Transverse colon (tissue), 4 donors: ENCODE results near the gene NTN3. TPM values are rescaled to one million over a fixed set of nuclear protein-coding genes. Genes with fewer than 3 reads are reported as not detected.
A peak's percentile ranks its signal among the peaks of the same experiment; 100 is the strongest.

Experiments
- DNase-seq: peaks from one replicate; pipeline ENCODE4 v3.0.0-alpha.2; 2019
- H3K27ac ChIP-seq, 4 donors: fragments of 200-600 bp; sonication (generic); 2 replicates each; pipeline ENCODE4 v1.5.1; 2016 to 2018; ENCODE audit warnings: inconsistent platforms in 4 of 4
- H3K27me3 ChIP-seq: fragments of 200-600 bp; sonication (generic); 2 replicates; pipeline ENCODE4 v1.5.1; 2017; ENCODE audit warnings: inconsistent platforms
- H3K36me3 ChIP-seq, 4 donors: fragments of 200-600 bp; sonication (generic); 2 replicates each; pipeline ENCODE4 v1.5.1; 2017 to 2019; ENCODE audit warnings: inconsistent platforms in 4 of 4
- H3K4me1 ChIP-seq, 4 donors: fragments of 200-600 bp; sonication (generic); 2 replicates each; pipeline ENCODE4 v1.5.1; 2017 to 2020; ENCODE audit warnings: inconsistent platforms in 4 of 4
- H3K4me3 ChIP-seq, 4 donors: fragments of 200-600 bp; sonication (generic); 1 replicate in 1 of 4; 2 replicates in 3 of 4; pipeline versions ENCODE4 v1.5.1 to v1.6.1; 2017 to 2019; ENCODE audit warnings: inconsistent platforms in 4 of 4
- H3K9me3 ChIP-seq, 2 donors: fragments of 200-600 bp; sonication (generic); 2 replicates each; pipeline ENCODE4 v1.5.1; 2017 to 2019; ENCODE audit warnings: inconsistent platforms in 2 of 2
- EP300 ChIP-seq: sonication (generic); formaldehyde crosslinking; IDR thresholded peaks from one replicate; pipeline ENCODE4 v1.6.1; 2017; ENCODE audit warnings: antibody characterized with exemption, low read depth
- POLR2A ChIP-seq: fragments of 450-650 bp; IDR thresholded peaks from one replicate; pipeline ENCODE4 v1.6.1; 2016; ENCODE audit warnings: antibody characterized with exemption, mild to moderate bottlenecking, moderate library complexity
- POLR2AphosphoS5 ChIP-seq, 3 donors: sonication (generic); formaldehyde crosslinking; IDR thresholded peaks; one replicate each; pipeline ENCODE4 v1.6.1; 2016; ENCODE audit warnings: antibody characterized with exemption in 3 of 3
- WGBS, 2 donors: methylation state at CpG; one replicate each; pipeline ENCODE4 v1.1.5; 2018; ENCODE audit warnings: low coverage in 1 of 2; 5-methylcytosine and 5-hydroxymethylcytosine counted together
- in situ Hi-C, 4 donors: fragments of 200-750 bp; cut with MboI; loops; one replicate each; pipeline versions ENCODE4 v1.15.0 to v1.15.1; 2017; ENCODE audit warnings: low sequenced_read_pairs in 3 of 4, low pct_ligation_motif_present in 1 of 4, low pct_unique_long_range_greater_than_20kb in 1 of 4
- intact Hi-C: fragments of 100-400 bp; cut with DNase I; formaldehyde crosslinking; loops from one replicate; pipeline ENCODE4 v1.15.1; 2023; ENCODE audit warnings: low total_unique reads
- total RNA-seq, 4 donors: library from RNA; depleted of rRNA; stranded (reverse); fragments of >200 nt; gene quantifications; one replicate each; pipeline ENCODE4 v1.1.0, GENCODE V29; 2016
- TF ChIP-seq, protein P1 (sequence below), 5 experiments: fragments of 200-600 bp in 3 of 5; fragments of 450-650 bp in 2 of 5; sonication (generic) in 3 of 5; IDR thresholded peaks; 1 replicate in 2 of 5; 2 replicates in 3 of 5; pipeline ENCODE4 v1.5.1; 2016 to 2017; ENCODE audit warnings: antibody characterized with exemption in 5 of 5, inconsistent platforms in 3 of 5, mild to moderate bottlenecking in 2 of 5, moderate library complexity in 1 of 5

The NTN3 gene
- total RNA-seq, 4 donors from 2014 or later = not detected

DNA sequence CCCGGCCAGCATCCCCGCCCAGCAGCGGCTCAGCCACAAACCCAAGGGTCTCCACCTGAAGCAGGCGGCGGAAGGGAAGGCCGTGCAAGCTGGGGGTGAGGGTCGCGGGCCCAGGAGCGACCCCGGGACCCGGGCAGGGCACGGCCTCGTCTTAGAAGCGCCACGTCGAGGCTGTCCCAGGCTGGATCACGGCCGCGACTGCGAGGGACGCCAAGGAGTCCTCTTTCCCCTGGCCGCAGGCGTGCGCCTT is 42.4 kb upstream of the NTN3 start:
- WGBS, 2 donors = 1% methylated on average over 22 of the region's 24 CpGs; no CpG with 5 or more reads in 1 of the 2 donors
- intact Hi-C loops = loop anchor here (5.0 kb wide), 1 partner anchor 86 kb away; the partner anchor contains the start of gene ABCA3
- Histone ChIP-seq H3K4me1 (peaks cover 4 to 20% (median 18%) of the 10 kb centered on the region in 4 donors), H3K36me3 (no peaks in the 10 kb centered on the region), H3K4me3 (peak overlapping the region; percentile 70 to 93 (median 78)), H3K27me3 (no peaks in the 10 kb centered on the region), H3K9me3 (no peaks in the 10 kb centered on the region), H3K27ac (peak overlapping the region; percentile 76 to 82 (median 80))
- TF ChIP-seq POLR2A (no peak), POLR2AphosphoS5 (IDR thresholded peaks at IDR 0.05) (no peak), EP300 (no peak)
- TF ChIP-seq, protein P1, sequence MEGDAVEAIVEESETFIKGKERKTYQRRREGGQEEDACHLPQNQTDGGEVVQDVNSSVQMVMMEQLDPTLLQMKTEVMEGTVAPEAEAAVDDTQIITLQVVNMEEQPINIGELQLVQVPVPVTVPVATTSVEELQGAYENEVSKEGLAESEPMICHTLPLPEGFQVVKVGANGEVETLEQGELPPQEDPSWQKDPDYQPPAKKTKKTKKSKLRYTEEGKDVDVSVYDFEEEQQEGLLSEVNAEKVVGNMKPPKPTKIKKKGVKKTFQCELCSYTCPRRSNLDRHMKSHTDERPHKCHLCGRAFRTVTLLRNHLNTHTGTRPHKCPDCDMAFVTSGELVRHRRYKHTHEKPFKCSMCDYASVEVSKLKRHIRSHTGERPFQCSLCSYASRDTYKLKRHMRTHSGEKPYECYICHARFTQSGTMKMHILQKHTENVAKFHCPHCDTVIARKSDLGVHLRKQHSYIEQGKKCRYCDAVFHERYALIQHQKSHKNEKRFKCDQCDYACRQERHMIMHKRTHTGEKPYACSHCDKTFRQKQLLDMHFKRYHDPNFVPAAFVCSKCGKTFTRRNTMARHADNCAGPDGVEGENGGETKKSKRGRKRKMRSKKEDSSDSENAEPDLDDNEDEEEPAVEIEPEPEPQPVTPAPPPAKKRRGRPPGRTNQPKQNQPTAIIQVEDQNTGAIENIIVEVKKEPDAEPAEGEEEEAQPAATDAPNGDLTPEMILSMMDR (IDR thresholded peaks at IDR 0.05) = peak in 2 of 5 experiments; percentile 13 to 30
- in situ Hi-C loops = loop anchor here in 1 of 4 donors (25.0 kb wide), 1 partner anchor 159 kb away; no protein-coding TSS in a partner anchor
- no peak for DNase-seq

DNA sequence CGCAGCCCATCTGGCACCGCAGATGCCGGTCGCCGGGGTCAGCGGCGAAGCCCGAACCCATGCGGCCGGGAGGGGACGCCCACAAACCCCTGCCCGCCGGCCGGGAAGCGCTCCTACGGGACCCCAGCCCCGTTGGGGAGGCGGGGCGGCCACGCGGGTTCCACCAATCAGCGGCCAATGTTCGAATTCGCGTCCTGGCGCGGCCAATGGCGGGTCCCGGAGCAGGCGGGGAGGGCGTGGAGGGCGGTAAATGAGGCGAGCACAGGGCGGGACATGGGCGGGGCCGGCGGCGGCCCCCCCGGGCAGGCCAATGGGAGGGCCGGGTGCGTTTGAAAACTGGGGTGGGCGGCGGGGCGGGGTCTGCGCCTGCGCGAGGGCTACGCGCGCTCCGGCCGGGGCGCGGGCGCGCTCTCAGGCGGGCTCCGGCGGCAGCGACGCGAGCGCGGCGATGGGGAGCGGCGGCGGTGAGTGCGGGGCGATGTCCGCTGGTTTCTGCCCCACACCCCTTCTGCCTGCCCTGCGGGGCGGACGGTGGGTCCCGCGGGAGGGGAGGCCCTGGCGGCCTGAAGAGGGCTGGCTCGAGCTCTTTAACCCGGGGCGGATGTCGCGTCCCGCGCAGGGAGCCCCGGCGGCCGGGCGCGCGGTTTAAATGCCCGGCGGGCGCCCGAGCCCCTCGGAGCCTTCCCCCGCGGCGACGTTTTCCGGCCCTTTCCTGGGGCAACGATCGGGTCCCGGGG is 41.9 kb upstream of the NTN3 start, which contains the start of gene CCNF:
Gene CCNF, plus strand, starts transcription at position 414 of the 737 bp plus-strand sequence. Its CDS starts 35 bp downstream, at position 449.
- Histone ChIP-seq H3K4me3 (peak within 1 kb of the TSS; percentile 70 to 93 (median 78)), H3K4me1 (peaks cover 4 to 20% (median 18%) of the 10 kb centered on the region in 4 donors), H3K27me3 (no peaks in the 10 kb centered on the region), H3K9me3 (no peaks in the 10 kb centered on the region), H3K27ac (peak within 1 kb of the TSS; percentile 76 to 82 (median 80)), H3K36me3 (no peaks in the 10 kb centered on the region)
- peak; percentile 98 for DNase-seq
- in situ Hi-C loops (loop anchor here in 1 of 4 donors (25.0 kb wide), 1 partner anchor 158 kb away; no protein-coding TSS in a partner anchor), intact Hi-C loops (loop anchor here (5.0 kb wide), 1 partner anchor 87 kb away; the partner anchor contains the start of gene ABCA3)
- TF ChIP-seq EP300 (no peak), POLR2AphosphoS5 (IDR thresholded peaks at IDR 0.05) (peak; percentile 7 to 45 (median 39)), POLR2A (peak; percentile 20)
- TF ChIP-seq, protein P1 (IDR thresholded peaks at IDR 0.05) = no peak
- 0% methylated on average over 46 of the region's 103 CpGs; no CpG with 5 or more reads in 1 of the 2 donors for WGBS, 2 donors

DNA sequence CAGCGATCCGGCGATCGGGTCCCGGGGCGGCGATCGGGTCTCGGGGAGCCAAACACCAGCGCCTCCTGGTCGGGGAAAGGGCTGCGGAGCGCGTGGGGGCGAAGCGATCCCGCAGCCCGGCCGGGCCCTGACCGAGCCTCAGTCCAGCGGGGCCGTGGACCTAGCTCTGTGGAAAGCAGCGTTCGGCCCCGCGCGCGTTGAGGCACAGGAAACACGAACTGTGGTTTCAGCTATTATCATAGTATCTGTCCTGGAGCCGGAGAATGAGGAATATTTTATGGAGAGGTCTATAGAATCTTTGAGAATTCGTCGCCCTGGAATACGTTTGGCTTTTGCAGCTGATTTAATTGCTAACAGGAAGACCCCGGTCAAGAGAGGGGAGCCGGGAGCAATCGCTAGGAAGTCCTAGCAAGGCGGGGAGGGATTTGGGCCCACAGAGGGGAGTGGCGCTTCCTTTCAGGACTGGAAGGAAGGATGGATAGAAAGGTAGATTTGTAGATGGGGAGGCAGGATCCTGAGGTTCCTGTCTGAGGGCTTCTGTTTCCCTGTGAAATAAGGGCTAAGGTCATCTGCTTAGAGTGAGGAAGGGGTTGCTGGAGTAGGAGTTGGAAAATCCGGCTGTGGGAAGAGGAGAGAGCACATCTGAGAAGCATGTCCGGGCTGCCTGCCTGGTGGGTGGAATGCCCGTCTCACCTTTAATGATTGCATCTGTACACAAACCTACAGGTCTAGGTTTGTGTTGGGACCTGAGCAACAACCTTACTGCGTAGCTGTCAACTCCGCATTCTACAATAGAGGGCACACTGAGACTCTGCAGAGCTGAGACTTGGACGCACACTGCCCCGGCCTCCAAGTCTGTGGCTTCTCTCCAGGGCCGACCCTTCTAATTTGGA is 41.1 kb upstream of the NTN3 start:
- WGBS, 2 donors = 4 to 9% methylated on average over 6 to 46 of the region's 46 CpGs
- peak overlapping the region; percentile 74 to 79 (median 76) for H3K27ac ChIP-seq
- H3K4me1 ChIP-seq = peaks cover 4 to 20% (median 18%) of the 10 kb centered on the region in 4 donors
- in situ Hi-C loops (loop anchor here in 2 of 4 donors (10.0 to 25.0 kb wide), 2 partner anchors 65 to 157 kb away; no protein-coding TSS in a partner anchor), intact Hi-C loops (loop anchor here (5.0 kb wide), 1 partner anchor 88 kb away; the partner anchor contains the start of gene ABCA3)
- H3K27me3 ChIP-seq = no peaks in the 10 kb centered on the region
- no peaks in the 10 kb centered on the region for H3K36me3 ChIP-seq
- no peak for DNase-seq
- H3K9me3 ChIP-seq = no peaks in the 10 kb centered on the region
- TF ChIP-seq, protein P1 (IDR thresholded peaks at IDR 0.05) = peak in 1 of 5 experiments; percentile 5
- no peak for TF ChIP-seq POLR2AphosphoS5 (IDR thresholded peaks at IDR 0.05)
- peak overlapping the region; percentile 53 to 93 (median 78) for H3K4me3 ChIP-seq
